LNCAP (cell line): ENCODE data around the gene PRSS21.

Experiments
- TF ChIP-seq, protein P1 (sequence below): fragments of 450-650 bp; IDR thresholded peaks from 2 replicates; pipeline ENCODE4 v1.5.1; 2017; ENCODE audit warnings: mild to moderate bottlenecking

Gene PRSS21

DNA sequence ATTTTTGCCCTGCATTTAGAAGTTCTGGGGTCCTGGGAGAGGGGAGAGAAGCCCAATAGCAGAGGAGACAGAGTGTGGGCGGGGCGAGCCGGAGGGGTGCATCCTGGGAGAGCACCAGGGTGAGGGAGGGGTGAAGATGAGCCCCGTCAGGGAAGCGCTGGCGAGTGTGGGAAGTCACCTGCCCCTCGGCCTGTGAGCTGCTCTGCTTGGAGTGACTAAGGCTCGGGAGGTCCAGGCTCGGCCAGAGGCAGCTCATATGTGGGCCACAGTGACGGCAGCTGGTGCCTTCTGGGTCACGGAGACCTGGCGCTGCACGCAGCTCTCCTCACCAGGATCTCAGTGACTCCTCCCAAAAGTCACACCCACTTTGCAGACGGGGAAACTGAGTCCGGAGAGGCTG lies 14.2 kb downstream of the PRSS21 start:
- TF ChIP-seq, protein P1, sequence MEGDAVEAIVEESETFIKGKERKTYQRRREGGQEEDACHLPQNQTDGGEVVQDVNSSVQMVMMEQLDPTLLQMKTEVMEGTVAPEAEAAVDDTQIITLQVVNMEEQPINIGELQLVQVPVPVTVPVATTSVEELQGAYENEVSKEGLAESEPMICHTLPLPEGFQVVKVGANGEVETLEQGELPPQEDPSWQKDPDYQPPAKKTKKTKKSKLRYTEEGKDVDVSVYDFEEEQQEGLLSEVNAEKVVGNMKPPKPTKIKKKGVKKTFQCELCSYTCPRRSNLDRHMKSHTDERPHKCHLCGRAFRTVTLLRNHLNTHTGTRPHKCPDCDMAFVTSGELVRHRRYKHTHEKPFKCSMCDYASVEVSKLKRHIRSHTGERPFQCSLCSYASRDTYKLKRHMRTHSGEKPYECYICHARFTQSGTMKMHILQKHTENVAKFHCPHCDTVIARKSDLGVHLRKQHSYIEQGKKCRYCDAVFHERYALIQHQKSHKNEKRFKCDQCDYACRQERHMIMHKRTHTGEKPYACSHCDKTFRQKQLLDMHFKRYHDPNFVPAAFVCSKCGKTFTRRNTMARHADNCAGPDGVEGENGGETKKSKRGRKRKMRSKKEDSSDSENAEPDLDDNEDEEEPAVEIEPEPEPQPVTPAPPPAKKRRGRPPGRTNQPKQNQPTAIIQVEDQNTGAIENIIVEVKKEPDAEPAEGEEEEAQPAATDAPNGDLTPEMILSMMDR, result no peak

- TF ChIP-seq, protein P1, result no peak
These were observed 16.7 kb downstream of the PRSS21 start for GRCh38 chr16:2833776-2834175.

GRCh38 chr16:2834968-2835367 lies 17.9 kb downstream of the PRSS21 start:
- TF ChIP-seq, protein P1, result no peak

DNA sequence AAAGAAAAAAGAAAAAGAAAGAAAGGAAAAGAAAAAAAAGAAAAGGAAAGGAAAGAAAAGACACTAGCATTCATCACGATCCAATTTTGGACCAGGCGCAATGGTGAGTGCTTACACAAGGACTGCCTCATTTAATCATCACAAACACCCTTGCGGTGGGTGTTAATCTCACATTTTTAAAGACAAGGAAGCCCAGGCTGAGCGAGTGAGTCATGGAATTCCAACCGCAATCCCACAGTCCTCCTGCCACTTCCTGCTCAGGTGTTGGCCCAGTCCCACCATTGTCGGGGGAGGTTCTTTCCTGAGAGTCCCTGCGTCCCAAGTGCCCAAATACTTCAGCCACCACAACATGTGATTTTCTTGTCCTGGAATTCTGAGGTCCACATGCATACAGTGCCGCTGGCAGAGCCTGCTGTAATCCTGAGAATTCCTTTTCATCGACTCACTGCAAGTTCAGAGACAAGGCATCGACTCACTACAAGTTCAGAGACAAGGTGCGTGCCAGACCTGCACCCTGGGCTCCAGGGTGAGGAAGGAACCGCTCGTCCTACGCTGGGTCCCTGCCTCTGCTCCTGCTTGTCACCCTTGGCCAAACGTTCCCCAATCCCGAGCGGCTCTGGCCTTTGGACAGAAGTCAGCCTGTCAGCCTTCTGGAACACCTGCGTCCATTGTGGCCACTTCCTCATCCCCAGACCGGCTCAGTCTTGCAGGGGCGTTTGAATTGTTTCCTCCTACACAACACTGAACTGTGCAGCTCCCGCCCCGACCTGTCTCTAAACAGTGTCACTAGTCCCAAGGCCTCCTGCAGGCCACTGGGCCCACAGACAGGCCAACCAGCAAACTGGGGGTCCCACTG lies 18.8 kb downstream of the PRSS21 start:
- TF ChIP-seq, protein P1, result no peak

DNA sequence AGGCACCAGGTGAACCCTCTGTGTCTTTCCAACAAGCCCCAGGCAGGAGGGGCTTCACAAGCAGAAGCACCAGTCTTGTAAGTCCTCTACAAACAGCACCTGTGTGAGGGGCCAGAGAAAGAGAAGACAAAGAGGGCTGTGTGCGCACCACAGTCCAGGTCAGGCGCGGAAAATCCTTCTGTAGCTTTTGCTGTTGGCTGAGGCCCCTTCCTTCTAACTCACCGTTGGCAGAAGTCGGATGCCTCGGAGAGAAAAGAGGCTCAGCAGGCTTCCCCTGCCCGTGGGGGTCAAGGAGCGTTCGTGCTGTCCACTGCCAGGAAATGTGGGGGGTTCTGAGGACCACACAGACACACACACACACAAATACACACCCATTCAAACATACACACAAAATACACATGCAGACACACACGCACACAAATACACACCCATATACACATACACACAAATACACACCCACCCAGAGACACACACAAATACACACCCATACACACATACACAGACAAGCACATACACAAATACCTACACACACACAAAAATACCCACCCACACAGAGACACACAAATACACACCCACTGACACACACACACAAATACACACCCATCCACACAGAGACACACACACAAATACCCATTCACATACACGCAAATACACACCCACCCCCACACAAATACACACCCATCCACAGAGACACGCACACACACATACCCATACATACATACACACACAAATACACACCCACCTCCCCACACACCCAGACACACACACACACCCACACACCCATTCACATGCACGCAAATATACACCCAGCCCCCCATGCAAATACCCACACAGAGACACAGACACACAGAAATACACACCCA lies 19.8 kb downstream of the PRSS21 start:
- TF ChIP-seq, protein P1, result no peak

- TF ChIP-seq, protein P1, result peak; percentile 25
These were observed 21.9 kb downstream of the PRSS21 start for GRCh38 chr16:2838928-2839327.

- TF ChIP-seq, protein P1, result no peak
These were observed 22.8 kb downstream of the PRSS21 start for GRCh38 chr16:2839650-2840450.
